AG10803 (cell line): ENCODE data around the gene KMT5C.

Source experiments
- DNase-seq: peaks from one replicate; pipeline ENCODE4 v3.0.0; 2010; ENCODE audit warnings: low read depth
- H3K4me3 ChIP-seq: 2 replicates; pipeline ENCODE4 v1.5.1; 2011; ENCODE audit warnings: mild to moderate bottlenecking, low read length, control low read depth
- TF ChIP-seq, protein P1 (sequence below): conservative IDR thresholded peaks from 2 replicates; pipeline ENCODE4 v1.5.1; 2011; ENCODE audit warnings: mild to moderate bottlenecking, low read length, control low read depth, inconsistent platforms

Gene KMT5C

DNA sequence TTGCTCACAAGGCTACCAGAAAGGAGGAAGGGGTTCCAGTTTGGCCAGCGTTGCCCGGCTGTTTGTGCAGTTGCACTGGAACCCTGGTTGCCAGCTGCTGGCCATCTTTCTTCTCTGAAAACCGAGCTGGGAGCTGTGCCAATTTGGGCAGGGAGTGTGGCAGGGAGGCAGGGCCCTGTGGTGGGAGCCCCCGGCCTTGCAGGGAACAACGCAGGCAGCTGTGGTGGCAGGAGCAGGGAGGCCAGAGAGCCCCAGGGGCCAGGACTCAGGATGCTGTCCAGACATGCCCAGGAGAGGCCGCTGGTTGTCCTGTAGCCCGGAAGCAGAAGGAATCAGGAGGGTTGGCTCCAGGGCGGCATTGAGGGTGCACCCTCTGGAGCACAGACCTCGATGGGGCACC lies 4.8 kb downstream of the KMT5C start:
- H3K4me3 ChIP-seq = no peak overlapping the region
- DNase-seq = no peak
- TF ChIP-seq, protein P1, sequence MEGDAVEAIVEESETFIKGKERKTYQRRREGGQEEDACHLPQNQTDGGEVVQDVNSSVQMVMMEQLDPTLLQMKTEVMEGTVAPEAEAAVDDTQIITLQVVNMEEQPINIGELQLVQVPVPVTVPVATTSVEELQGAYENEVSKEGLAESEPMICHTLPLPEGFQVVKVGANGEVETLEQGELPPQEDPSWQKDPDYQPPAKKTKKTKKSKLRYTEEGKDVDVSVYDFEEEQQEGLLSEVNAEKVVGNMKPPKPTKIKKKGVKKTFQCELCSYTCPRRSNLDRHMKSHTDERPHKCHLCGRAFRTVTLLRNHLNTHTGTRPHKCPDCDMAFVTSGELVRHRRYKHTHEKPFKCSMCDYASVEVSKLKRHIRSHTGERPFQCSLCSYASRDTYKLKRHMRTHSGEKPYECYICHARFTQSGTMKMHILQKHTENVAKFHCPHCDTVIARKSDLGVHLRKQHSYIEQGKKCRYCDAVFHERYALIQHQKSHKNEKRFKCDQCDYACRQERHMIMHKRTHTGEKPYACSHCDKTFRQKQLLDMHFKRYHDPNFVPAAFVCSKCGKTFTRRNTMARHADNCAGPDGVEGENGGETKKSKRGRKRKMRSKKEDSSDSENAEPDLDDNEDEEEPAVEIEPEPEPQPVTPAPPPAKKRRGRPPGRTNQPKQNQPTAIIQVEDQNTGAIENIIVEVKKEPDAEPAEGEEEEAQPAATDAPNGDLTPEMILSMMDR = no peak

DNA sequence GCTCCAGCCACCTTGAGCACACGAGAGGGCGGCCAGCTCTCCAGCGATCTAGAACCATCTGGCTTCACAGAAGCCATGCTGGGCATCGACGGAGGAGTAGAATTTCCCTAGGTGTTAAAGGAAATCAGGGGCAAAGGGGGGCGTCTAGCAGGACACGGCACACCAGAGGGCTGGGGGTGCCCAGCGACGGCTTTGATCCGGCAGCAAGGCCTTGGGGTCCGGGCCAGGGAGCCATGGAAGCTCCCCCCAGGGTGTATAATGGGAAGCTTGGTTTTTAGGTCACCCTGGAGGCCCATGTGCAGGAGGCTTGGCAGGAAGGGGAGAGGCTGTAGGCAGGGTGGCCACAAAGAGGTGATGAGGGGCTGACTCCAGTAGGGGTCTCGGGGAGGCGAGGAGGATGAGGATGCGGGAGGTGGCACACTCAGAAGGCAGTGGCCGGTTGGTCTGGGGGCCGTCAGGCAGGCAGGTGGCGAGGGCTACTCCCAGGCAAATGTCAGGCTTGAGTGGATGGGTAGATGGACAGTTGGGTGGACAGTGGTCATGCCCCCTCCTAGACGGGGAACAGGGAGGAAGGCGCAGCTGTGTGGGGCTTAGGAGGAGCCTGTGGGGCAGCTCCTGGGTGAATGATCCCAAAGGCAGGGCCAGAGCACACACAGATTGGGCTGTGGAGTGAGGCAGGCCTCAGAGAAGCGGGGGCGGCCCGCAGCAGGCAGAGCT lies 5.6 kb downstream of the KMT5C start:
- TF ChIP-seq, protein P1 = no peak
- no peak for DNase-seq
- no peak overlapping the region for H3K4me3 ChIP-seq

DNA sequence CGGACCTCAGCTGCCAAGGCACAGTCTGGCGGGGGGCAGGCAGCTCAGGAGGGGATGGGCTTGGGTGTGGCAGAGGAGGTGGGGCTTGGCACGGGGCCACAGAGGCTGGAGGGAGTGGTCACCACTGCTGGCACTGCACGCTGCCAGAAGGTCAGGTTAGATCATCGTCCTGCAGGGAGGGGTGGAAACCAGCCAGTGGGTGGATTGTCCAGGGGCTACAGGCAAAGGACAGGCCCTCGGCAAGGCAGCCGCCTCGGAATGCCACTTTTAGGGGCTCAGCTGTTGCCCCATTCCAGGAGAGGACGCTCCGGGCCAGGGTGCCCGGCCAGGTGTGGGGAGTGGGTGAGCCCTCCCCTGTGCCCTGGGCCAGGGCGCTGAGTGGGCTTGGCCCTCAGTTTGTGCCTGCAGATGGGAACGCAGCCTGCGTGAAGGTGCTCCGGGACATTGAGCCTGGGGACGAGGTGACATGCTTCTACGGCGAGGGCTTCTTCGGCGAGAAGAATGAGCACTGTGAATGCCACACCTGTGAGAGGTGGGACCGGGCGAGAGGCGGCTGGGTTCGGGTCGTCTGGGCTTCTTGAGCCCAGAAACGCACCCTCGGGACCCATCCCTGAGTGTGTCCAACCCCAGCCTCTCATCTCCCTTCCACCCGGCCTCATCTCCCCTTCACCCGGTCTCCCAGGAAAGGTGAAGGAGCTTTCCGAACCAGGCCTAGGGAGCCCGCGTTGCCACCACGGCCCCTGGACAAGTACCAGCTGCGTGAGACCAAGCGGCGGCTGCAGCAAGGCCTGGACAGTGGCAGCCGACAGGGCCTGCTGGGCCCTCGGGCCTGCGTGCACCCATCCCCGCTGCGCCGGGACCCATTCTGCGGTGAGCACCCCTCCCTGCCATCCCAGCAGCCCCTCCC lies 6.4 kb downstream of the KMT5C start:
- no peak overlapping the region for H3K4me3 ChIP-seq
- TF ChIP-seq, protein P1 = no peak
- DNase-seq = no peak

DNA sequence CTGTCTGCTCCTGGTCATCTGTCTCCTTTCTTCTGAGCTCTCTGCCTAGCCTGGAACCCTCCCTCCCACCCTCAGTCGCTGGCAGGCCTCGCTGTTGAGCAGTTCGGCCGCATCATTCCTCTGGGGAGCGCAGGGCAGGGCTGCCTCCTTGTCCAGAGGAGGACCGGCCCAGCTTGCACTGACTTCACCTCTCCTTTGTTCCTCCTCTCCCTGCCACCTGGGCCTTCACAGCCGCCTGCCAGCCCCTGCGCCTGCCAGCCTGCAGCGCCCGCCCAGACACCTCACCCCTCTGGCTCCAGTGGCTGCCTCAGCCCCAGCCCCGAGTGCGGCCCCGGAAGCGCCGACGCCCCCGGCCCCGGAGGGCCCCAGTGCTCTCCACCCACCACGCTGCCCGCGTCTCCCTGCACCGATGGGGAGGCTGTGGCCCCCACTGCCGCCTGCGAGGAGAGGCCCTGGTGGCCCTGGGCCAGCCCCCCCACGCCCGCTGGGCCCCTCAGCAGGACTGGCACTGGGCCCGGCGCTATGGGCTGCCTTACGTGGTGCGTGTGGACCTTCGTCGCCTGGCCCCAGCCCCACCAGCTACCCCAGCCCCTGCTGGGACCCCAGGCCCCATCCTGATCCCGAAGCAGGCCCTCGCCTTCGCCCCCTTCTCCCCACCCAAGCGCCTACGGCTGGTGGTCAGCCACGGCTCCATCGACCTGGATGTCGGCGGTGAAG lies 7.2 kb downstream of the KMT5C start:
- DNase-seq = no peak
- TF ChIP-seq, protein P1 = no peak
- H3K4me3 ChIP-seq = no peak overlapping the region

DNA sequence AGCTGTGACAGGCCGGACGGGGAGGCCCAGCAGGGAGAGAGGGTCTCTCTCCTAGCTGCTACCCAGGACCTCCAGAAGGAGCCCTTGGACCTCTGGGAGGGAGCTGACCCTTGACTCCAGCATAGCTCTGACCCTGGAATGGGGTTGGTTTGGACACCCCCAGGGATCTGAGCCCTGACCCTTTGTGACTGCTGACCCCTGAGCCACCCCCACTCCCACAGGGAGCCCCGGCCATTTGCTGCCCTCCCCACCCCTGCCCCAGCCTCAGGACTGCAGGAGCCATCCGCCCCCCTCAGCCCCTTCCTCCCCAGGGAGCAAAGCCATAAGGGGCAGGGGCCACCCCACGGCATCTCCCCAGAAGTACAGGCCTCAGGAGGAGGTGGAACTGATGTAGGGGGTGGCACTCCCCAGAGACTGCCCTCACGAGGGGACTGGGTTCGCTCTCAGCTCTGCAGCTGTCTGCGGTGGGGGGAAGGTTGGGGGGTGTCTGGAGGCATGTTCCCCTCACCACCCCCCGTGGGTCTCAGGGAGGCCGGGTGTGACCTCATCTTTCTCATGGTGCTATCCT lies 7.8 kb downstream of the KMT5C start:
- TF ChIP-seq, protein P1 = no peak
- DNase-seq = no peak
- no peak overlapping the region for H3K4me3 ChIP-seq

DNA sequence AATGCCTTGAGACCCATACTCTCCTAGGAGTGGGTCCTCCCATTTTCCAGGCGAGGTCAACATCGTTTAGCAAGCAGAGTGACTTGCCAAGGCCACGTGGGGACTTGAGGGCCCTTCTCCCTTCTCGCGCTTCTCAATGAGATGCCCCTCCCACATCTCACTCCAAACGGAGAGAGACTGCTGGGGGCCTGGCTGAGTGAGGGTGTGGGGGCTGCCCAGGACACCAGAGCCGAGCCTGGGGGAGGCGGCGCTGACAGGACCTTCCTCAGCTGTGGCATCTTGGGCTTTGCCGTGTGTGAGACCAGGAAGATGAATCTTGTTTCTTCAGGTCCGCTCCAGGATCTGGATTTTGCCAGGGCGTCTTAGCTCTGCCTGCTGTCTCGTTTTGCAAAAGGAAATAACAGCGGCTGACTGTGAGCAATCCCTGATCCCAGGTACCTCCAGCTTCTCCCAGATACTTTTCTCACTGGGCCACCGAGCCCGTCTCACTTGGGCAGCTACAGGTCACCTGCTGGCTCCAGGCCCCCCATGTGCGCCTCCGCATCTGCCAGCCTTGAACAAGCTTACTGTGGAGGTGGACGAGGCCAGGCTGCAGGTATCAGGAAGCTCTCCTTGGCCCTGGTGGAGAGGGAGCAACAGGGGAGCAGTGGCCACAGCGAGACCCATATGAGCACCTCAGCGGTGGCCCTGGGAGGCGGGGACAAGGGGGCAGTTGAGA lies 8.8 kb downstream of the KMT5C start:
- H3K4me3 ChIP-seq = no peak overlapping the region
- no peak for DNase-seq
- TF ChIP-seq, protein P1 = no peak
